ENCODE measurements around the gene KRTAP12-1.

KRTAP12-1 gene

GRCh38 chr21:44710756-44711326 lies 28.9 kb upstream of the KRTAP12-1 start:
- DNase-seq = no peak

- no peak for DNase-seq
Observed at GRCh38 chr21:44710294-44710665, 28.3 kb upstream of the KRTAP12-1 start.

- peak; percentile 14 for DNase-seq
Observed at GRCh38 chr21:44709426-44710293, 27.7 kb upstream of the KRTAP12-1 start.

DNA sequence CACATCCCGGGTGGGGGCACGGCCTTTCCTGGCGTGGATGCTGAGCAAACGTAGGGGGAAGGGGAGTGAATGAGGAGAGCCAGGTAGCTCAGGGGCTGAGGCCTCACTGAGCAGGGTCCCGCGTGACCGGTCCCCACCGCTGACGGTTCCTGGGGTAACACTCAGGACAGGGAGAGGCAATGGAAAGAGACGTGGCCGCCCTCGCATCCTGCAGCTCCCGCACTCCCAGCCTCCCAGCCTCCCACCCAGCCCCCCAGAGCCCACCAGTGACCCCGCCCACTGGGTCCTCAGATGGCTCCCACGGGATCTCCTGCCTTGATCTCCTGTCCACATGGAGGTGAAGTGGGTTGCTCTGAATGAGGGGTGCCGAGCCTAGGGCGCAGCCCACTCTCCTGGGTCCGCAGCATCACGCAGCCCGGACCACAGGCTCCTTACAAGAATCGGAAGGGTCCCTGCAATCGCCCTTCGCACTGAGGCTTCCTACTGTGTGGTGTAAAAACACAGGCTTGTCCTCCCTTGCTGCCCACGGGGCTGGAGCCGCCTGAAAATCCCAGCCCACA lies 27.0 kb upstream of the KRTAP12-1 start:
- no peak for DNase-seq

GRCh38 chr21:44708213-44708865 lies 26.4 kb upstream of the KRTAP12-1 start:
- no peak for DNase-seq

DNA sequence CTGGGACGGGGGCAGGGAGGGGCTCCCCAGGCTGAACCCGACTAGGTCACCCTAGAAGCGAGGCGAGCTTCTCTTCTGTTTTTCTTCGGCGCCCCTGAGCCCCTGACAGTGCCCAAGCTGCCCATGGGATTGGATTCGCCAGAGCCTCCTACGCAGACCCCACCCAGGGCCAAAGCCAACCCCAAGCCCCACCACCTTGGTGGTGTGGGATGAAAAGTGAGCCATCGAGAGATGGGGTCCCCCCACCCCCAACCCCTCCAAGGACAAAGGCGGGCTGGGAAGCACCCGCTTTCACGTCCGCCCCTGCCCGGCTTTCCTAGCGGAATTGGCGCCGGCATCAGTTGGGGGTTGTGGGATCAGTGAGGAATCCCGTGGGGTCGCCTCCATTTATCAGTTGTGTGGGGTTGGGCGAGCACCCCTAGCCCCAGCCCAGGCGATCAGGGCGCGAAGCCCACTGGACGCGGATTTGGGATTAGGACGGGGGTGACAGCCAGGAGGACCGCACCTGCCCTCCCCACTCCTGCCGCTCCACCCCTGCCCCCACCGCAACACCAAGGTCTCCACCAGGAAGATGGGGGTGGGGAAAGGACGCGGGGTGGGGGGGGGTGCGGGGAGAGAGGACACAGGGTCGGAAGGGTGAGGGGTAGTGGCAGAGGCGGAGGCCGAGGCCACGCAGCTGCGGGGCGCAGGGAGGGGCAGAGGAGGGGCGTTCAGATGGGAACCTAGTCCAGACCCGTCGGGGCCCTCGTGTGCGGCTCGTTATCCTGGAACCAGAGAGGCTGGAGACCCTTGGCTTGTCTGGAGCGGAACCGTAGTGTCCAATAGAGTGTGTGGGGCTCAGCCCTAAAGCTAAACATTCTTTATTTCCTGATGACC lies 25.0 kb upstream of the KRTAP12-1 start:
- DNase-seq = no peak

- DNase-seq = no peak
Observed at GRCh38 chr21:44706026-44706705, 24.2 kb upstream of the KRTAP12-1 start.

DNA sequence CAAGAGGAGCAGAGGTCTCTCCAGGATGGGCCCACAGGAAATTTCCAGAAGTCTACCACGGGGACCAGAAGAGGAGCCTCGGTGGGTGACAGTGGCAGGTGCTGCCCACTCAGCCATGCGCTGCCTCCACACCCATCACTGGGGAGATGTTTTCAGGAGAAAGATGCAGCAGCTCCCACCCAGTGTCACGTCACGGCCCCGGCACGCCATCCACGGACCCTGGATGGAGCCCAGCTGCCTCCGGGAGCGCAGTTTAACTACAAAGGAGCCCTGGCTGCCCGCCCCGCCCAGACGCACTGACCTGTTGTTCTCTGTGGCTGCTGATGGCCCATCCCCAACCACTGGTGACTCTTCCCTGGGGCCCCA lies 22.7 kb upstream of the KRTAP12-1 start:
- DNase-seq = no peak

- no peak for DNase-seq
Observed at GRCh38 chr21:44703731-44704635, 22.0 kb upstream of the KRTAP12-1 start.

GRCh38 chr21:44702973-44703730 lies 21.2 kb upstream of the KRTAP12-1 start:
- DNase-seq = no peak

GRCh38 chr21:44702111-44702972 lies 20.4 kb upstream of the KRTAP12-1 start:
- DNase-seq = no peak

- DNase-seq = no peak
Observed at GRCh38 chr21:44701541-44701940, 19.6 kb upstream of the KRTAP12-1 start.

DNA sequence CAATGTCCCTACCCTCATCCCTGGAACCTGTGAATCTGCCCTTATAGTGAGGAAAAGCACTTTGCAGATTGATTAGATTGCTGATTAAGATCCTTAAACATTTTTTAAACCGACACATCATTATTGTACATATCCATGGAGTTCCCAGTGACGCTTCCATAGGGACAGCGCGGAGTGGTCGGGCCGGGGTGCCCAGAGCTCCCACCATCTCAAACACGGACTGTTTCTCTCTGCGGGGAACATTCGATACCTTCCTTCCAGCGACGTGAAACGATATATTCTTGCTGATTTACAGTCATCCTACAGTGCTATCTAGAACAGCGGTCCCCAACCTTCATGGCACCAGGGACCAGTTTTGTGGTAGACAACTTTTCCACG lies 19.0 kb upstream of the KRTAP12-1 start:
- DNase-seq = no peak

- no peak for DNase-seq
Observed at GRCh38 chr21:44700101-44701022, 18.4 kb upstream of the KRTAP12-1 start.

- DNase-seq = no peak
Observed at GRCh38 chr21:44699502-44700001, 17.6 kb upstream of the KRTAP12-1 start.

- no peak for DNase-seq
Observed at GRCh38 chr21:44697811-44698734, 16.1 kb upstream of the KRTAP12-1 start.

Measured in stimulated activated naive CD4-positive, alpha-beta T cell treated with Interleukin-2 at 50 U/mL for 16 hours (primary cell).